Right renal pelvis (tissue), 4 donors: Measurements from ENCODE around the gene LRRC8B. TPM values are rescaled to one million over a fixed set of nuclear protein-coding genes. Genes with fewer than 3 reads are reported as not detected.
"Not testable (repeated sequence)": the region's sequence is repeated elsewhere in the genome, so short reads cannot be mapped to it uniquely, and the experiment has no call there.

ENCODE experiments used
- DNase-seq, 4 donors: peaks; one replicate each; pipeline ENCODE4 v3.0.0-alpha.2; 2013; ENCODE audit warnings: low read depth in 4 of 4, low spot score in 3 of 4, missing footprints in 1 of 4
- polyA plus RNA-seq, 4 donors: library from polyadenylated mRNA; unstranded; fragments of 120-200 nt; gene quantifications; one replicate each; pipeline ENCODE4 v1.2.1, GENCODE V29; 2013; ENCODE audit not compliant: insufficient read length in 4 of 4

LRRC8B gene
- polyA plus RNA-seq, 4 donors: 8.9 to 11.0 (median 9.4) TPM

GRCh38 chr1:89523572-89524368 is 859 bp upstream of the LRRC8B start:
- peak; percentile 3 to 53 (median 36) for DNase-seq

DNA sequence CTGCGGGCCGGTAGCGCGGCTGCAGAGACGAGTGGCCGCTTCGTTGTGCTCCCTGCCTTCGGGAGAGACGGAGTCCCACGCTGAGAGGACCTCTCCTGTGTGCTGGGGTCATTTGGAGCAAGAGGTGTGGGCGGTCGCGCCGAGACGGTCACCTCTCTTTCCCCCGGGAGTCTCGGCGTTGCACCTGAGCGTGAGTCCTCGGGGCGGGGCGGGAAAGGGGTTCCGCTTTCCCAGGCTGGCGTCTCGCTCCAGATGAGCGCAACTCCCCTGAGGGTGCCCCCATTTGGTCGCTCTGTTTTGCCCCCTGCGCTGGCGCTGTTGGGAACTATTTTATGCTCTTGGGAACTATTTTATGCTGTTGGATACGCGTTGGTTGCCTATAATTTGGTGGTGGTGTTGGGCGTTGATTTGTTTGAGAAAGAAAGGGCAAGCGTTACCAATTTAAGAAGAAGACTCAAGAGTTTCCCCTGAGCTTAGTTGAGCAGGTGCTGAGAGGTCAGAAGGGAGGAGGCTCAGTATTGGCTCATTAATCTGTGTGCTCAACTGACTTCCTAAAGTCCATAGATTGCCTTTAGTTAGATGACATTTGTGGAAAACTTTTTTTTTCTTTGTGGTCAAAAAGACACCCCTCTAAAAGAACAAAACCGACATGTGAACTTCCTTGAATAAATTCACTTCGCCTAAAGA is 683 bp downstream of the LRRC8B start:
- DNase-seq: peak; percentile 24 to 50 (median 38)

GRCh38 chr1:89527256-89527655 is 2.6 kb downstream of the LRRC8B start:
- DNase-seq: no peak

GRCh38 chr1:89527750-89528381 is 3.2 kb downstream of the LRRC8B start:
- no peak for DNase-seq

- DNase-seq: no peak
Observed at GRCh38 chr1:89528382-89528780, 3.8 kb downstream of the LRRC8B start.

GRCh38 chr1:89529196-89529595 is 4.6 kb downstream of the LRRC8B start:
- DNase-seq: no peak

GRCh38 chr1:89530444-89531089 is 5.9 kb downstream of the LRRC8B start:
- no peak for DNase-seq

- DNase-seq: no peak
Observed at GRCh38 chr1:89531480-89532139, 7.0 kb downstream of the LRRC8B start.

DNA sequence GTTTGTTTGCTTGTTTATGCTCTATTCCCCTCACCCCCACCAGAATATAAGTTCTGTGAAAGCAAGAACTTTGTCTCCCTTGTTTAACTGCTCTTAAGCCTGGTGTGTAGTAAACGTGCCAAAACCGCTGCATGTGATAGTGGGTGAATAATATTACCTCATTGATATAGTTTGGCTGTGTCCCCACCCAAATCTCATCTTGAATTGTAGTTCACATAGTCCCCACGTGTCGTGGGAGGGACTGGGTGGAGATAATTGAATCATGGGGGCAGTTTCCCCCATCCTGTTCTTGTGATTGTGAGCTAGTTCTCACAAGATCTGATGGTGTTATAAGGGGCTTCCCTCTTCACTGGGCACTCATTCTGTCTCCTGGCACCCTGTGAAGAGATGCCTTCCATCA is 7.6 kb downstream of the LRRC8B start:
- DNase-seq: no peak

GRCh38 chr1:89532866-89533265 is 8.2 kb downstream of the LRRC8B start:
- no peak for DNase-seq

GRCh38 chr1:89535537-89535936 is 10.9 kb downstream of the LRRC8B start:
- no peak for DNase-seq

DNA sequence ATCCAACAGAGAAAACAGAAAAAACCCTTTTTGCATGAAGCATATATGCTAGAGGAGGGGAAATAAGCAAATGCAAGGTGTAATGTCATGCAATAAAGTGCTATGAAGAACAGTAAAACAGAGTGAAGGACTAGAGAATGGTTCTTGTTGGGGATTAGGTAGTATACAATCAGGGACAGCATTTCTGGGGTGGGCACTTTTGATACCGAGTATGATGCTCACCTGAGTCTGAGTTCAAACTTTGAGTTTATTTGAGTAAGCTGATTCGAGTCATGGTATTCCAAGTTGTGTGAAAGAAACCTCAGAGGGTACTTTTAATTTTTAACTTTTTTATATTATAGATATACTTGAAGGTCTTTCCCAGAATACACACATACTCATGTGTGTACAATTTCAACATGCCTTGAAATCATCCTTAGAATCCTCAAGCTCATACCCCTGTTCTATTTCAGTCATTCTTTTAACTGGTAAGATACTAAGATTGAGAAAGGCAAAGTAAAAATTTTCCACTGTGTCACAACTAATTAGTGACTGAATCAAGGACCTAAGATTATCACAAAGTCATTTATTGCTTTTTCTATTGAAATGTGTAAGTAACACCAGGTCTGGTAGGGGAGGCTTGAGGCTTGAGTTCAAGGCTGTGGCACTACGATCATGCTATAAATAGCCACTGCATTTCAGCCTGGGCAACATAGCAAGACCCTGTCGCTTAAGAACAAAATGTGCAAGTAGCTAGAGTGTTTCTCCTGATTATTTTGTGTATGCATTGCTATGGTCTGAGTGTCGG is 12.1 kb downstream of the LRRC8B start:
- DNase-seq: no peak

- DNase-seq: no peak
Observed at GRCh38 chr1:89538361-89538760, 13.7 kb downstream of the LRRC8B start.

GRCh38 chr1:89539128-89539527 is 14.5 kb downstream of the LRRC8B start:
- no peak for DNase-seq

GRCh38 chr1:89540406-89540970 is 15.9 kb downstream of the LRRC8B start:
- DNase-seq: no peak

GRCh38 chr1:89542345-89542744 is 17.7 kb downstream of the LRRC8B start:
- no peak for DNase-seq

DNA sequence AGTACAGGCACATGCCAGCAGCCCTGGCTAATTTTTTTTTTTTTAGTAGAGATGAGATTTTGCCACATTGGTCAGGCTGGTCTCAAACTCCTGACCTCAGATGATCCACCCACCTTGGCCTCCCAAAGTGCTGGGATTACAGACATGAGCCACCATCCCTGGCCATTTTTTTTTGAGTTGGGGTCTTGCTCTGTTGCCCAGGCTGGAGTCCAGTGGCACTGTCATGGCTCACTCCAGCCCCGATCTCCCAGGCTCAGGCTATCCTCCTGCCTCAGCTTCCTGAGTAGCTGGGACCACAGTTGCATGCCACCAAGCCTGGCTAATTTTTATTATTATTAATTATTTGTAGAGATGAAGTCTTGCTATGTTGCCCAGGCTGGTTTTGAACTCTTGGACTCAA is 19.0 kb downstream of the LRRC8B start:
- DNase-seq: not testable (repeated sequence)

DNA sequence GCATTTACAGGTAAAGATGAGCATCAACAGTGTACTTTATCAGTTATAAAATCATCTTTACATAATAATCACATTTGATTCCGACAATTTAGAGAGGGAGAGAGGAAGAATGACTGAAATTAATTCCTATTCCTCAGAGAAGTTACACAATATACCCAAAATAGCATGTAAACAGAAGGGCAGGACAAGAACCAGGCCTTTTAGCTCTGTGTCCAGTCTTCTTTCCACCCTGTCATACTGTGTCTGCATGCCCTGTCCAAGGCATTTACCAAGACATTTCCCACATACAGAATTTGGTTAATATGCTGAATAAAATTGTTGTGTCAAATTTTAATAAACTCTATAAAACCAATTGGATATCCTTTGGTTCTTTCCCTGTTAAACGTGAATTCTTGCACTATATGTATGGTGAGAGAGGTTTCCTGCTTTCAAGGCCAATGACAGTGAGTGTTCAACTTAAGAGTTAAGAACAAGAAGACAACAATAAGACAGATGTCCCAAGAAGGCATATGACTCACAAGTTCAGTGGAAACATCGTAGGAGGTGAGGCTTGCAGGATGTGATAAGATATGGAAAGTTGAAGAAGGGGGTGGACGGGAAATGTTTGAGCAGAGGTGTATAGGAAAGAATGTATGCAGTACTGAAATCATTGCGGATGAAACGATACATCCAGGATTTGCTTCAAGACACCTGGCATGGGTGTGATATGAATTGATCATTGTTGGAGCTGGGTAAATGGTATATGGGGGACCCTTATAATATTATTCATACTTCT is 20.8 kb downstream of the LRRC8B start:
- DNase-seq: no peak
